ENCODE measurements around the gene PGLYRP2.

GRCh38 chr19:15469513-15470297 is 9.6 kb downstream of the PGLYRP2 start:
- TF ChIP-seq CTCF (IDR thresholded peaks at IDR 0.05; ENCODE audit: low read length) (no peak), EZH2phosphoT487 (IDR thresholded peaks at IDR 0.05; ENCODE audit: low read length) (no peak), EZH2 (optimal IDR thresholded peaks at IDR 0.05; ENCODE audit: low read depth, low read length) (no peak)

All from MM.1S (cell line).